Kidney epithelial cell (primary cell): Measurements from ENCODE around the gene LRRC71. TPM values are rescaled to one million over a fixed set of nuclear protein-coding genes. Genes with fewer than 3 reads are reported as not detected.

ENCODE experiments used
- DNase-seq: peaks from one replicate; pipeline ENCODE4 v3.0.0-alpha.2; 2010; ENCODE audit warnings: low read depth
- H3K27me3 ChIP-seq: 2 replicates; pipeline ENCODE4 v1.6.0; 2011; ENCODE audit warnings: low read length; ENCODE audit not compliant: control insufficient read depth, insufficient read depth
- H3K36me3 ChIP-seq: 2 replicates; pipeline ENCODE4 v1.5.1; 2011; ENCODE audit warnings: low read length; ENCODE audit not compliant: control insufficient read depth, insufficient read depth
- H3K4me3 ChIP-seq: 2 replicates; pipeline ENCODE4 v1.5.1; 2011; ENCODE audit warnings: low read depth, mild to moderate bottlenecking, control low read depth, low read length
- total RNA-seq: library from RNA; depleted of rRNA; stranded (reverse); fragments of >200 nt; gene quantifications from 2 replicates; pipeline ENCODE4 v1.2.3, GENCODE V29; 2015
- TF ChIP-seq, protein P1 (sequence below): IDR thresholded peaks from 2 replicates; pipeline ENCODE4 v1.5.1; 2011; ENCODE audit warnings: mild to moderate bottlenecking, moderate library complexity, low read length, control low read depth, inconsistent platforms; ENCODE audit not compliant: insufficient read depth, poor library complexity, severe bottlenecking

The LRRC71 gene
- total RNA-seq, 1 donor from 2014 or later, result not detected

DNA sequence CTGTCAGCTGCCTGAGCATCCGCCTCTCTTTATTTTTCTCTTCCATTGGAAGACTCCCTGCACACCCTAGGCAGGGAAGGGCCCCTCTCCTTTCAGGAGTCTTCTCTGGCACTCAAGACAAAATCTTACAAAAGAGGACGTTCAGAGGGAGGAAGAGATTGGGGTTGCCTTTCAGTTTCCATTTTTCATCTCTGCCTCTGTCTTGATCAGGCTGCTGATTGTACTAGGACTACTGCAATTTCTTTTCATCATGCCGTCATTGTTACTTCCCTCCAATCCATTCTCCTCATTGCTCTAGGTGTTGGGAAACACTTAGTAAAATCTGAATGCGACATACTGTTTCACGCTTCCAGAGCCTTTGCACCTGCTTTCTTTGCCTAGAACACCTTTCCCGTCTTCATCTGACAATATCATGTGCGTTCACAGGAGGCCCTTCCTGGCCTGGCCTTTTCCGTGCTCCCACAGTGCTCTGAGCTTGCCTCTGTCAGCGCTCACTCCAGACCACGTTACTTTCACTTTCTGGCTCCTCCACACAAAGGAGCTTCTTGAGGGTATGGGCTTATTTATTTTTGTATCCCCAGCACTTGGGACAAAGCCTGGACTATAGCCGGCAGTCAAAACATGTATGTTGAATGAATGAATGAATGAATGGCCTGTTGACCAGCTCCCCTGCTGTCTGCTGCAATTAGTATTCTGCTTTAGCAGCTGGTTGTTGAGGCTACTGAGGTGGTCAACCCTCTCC lies 10.9 kb downstream of the LRRC71 start:
- no peaks in the 10 kb centered on the region for H3K36me3 ChIP-seq
- no peak overlapping the region for H3K4me3 ChIP-seq
- no peak for DNase-seq
- TF ChIP-seq, protein P1, sequence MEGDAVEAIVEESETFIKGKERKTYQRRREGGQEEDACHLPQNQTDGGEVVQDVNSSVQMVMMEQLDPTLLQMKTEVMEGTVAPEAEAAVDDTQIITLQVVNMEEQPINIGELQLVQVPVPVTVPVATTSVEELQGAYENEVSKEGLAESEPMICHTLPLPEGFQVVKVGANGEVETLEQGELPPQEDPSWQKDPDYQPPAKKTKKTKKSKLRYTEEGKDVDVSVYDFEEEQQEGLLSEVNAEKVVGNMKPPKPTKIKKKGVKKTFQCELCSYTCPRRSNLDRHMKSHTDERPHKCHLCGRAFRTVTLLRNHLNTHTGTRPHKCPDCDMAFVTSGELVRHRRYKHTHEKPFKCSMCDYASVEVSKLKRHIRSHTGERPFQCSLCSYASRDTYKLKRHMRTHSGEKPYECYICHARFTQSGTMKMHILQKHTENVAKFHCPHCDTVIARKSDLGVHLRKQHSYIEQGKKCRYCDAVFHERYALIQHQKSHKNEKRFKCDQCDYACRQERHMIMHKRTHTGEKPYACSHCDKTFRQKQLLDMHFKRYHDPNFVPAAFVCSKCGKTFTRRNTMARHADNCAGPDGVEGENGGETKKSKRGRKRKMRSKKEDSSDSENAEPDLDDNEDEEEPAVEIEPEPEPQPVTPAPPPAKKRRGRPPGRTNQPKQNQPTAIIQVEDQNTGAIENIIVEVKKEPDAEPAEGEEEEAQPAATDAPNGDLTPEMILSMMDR, result no peak
- peaks cover 23% of the 10 kb centered on the region for H3K27me3 ChIP-seq

DNA sequence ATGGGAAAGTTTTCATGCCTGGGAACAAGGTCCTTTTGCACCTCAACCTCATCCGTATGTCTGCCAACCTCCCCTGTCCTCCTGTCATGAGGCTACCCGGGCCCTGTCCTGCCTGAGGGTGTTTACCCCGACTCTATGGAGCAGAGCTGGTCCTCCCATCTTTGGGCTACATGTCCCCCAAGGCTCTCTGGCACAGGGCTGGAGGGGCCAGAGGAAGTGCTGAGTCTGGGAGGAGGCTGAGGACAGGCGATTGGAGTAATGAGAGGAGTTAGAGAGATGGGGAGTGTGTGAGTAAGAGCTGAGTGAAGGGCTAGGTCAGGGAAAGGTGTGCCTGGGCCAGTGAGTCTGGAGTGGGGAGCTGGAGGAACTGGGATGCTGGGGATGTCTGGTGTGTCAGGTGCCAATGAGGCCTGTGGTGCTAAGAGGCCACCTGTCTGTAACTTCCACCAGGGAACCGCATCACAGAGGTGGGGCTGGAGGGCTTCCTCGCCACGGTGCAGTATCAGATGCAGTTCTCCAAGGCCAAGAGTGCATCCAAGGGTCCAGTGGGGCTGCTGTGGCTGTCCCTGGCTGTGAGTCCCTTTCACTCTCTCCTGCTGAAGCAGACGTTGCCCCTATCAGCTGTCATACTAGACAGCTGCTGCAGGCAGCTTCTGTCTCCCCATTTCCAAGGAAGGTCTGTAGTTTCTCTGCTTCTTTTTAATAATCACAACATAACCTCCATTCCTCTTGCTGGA lies 11.7 kb downstream of the LRRC71 start:
- no peak overlapping the region for H3K4me3 ChIP-seq
- TF ChIP-seq, protein P1, result no peak
- H3K36me3 ChIP-seq, result peaks cover 2% of the 10 kb centered on the region
- DNase-seq, result no peak
- H3K27me3 ChIP-seq, result peaks cover 18% of the 10 kb centered on the region

DNA sequence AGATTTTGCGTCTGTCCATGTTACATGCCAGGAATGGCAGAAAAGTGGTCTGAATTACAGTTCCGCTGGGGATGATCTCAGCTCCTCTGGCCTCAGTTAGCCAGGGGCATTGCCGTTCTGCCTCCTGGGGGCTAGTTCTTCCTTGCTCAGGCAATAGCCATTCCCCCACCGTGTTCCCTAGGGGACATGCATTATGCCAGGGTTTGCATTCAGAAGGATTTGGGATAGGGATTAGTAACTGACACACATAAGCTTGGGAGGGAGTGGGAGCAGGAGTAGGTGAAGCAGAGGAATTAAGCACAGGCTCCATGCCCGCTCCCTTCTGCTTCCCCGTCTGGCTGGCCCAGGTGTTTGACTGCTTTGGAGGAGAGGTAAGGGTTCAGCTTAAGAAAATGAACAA lies 12.7 kb downstream of the LRRC71 start:
- TF ChIP-seq, protein P1, result no peak
- Histone ChIP-seq H3K36me3 (peaks cover 2% of the 10 kb centered on the region), H3K27me3 (peaks cover 14% of the 10 kb centered on the region), H3K4me3 (no peak overlapping the region)
- DNase-seq, result no peak

DNA sequence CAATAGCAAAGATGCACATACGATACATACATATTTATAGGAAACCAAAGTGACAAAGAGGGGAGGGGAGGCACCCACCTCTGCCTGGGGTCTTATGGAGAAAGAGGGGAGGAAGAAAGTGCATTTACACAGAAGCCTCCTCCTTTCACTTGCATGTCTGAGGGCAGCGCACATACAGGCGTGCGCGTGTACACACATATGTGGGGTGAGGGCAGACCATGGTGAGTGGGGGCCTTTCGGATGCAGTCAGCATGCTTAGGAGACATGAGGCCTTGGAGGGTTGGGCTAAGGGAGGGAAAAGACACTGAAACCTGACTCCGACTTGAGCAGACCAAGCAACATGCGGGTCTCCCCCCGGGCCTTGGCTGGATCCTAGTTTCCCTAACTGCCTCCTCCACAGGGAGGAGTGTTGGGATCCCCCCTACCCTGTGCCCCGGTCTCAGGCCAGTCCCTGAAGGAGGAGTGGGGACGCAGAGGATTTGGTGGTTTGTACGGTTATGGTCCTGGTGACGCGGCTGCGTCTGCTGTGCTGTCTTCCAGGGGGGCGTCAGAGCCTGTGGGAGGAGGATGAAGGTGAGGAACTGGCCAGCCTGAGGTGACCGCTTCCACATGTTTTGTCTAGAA lies 15.2 kb downstream of the LRRC71 start:
- DNase-seq, result no peak
- H3K27me3 ChIP-seq, result peaks cover 1% of the 10 kb centered on the region
- TF ChIP-seq, protein P1, result no peak
- peaks cover 2% of the 10 kb centered on the region for H3K36me3 ChIP-seq
- no peak overlapping the region for H3K4me3 ChIP-seq

DNA sequence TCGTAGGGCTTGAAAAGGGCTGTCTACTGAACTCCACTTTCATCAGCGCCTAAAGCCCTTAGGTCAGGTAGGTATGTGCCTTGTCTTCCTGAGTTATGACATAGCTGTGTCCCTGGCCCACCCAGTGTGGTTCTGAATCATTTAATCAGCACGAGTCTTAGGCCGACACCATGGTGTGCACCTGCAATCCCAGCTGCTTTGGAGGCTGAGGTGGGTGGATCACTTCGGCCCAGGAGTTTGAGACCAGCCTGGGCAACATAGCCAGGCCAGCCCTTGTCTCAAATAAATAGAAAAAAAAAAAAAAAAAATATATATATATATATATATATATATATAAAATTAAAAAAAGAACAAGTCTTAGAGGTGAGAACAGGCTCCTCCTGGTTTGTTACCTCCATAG lies 15.8 kb downstream of the LRRC71 start:
- DNase-seq, result no peak
- H3K4me3 ChIP-seq, result no peak overlapping the region
- peaks cover 2% of the 10 kb centered on the region for H3K36me3 ChIP-seq
- TF ChIP-seq, protein P1, result no peak
- no peaks in the 10 kb centered on the region for H3K27me3 ChIP-seq
